ENCODE data around the gene IMMP2L.

Gene IMMP2L

GRCh38 chr7:110623436-110623835, 938.9 kb downstream of the IMMP2L start:
- Histone ChIP-seq H3K27me3 (no peaks in the 10 kb centered on the region), H3K4me1 (no peaks in the 10 kb centered on the region), H3K9me3 (no peaks in the 10 kb centered on the region), H3K36me3 (no peaks in the 10 kb centered on the region), H3K4me3 (ENCODE audit: low read depth, low read length) (no peak overlapping the region)
- no peak for TF ChIP-seq CTCF (IDR thresholded peaks at IDR 0.05; ENCODE audit: low read depth, low read length)
- no peak for DNase-seq

GRCh38 chr7:110621289-110621688, 941.0 kb downstream of the IMMP2L start:
- DNase-seq, result no peak
- H3K36me3 ChIP-seq, result no peaks in the 10 kb centered on the region
- no peak for TF ChIP-seq CTCF (IDR thresholded peaks at IDR 0.05; ENCODE audit: low read depth, low read length)

GRCh38 chr7:110620110-110620735, 942.1 kb downstream of the IMMP2L start:
- no peak for TF ChIP-seq CTCF (IDR thresholded peaks at IDR 0.05; ENCODE audit: low read depth, low read length)
- no peak for DNase-seq
- Histone ChIP-seq H3K4me3 (ENCODE audit: low read depth, low read length) (no peak overlapping the region), H3K4me1 (no peaks in the 10 kb centered on the region), H3K9me3 (no peaks in the 10 kb centered on the region), H3K27me3 (no peaks in the 10 kb centered on the region), H3K36me3 (no peaks in the 10 kb centered on the region)

More at GRCh38 chr7:110621289-110621688, 941.0 kb downstream of the IMMP2L start:
- Histone ChIP-seq H3K4me1 (no peaks in the 10 kb centered on the region), H3K4me3 (ENCODE audit: low read depth, low read length) (no peak overlapping the region), H3K9me3 (no peaks in the 10 kb centered on the region), H3K27me3 (no peaks in the 10 kb centered on the region)

All from BE2C (cell line).